Uterus (tissue), 4 donors: ENCODE results near the gene ALLC. TPM values are rescaled to one million over a fixed set of nuclear protein-coding genes. Genes with fewer than 3 reads are reported as not detected.

Experiments
- DNase-seq, 2 donors: peaks; one replicate each; pipeline ENCODE4 v3.0.0-alpha.2; 2019 to 2020
- H3K27ac ChIP-seq, 2 donors: fragments of 200-600 bp; sonication (generic); 1 replicate in 1 of 2; 2 replicates in 1 of 2; pipeline ENCODE4 v1.5.1; 2016 to 2018
- H3K27me3 ChIP-seq, 2 donors: fragments of 200-600 bp; sonication (generic); one replicate each; pipeline ENCODE4 v1.5.1; 2018 to 2019; ENCODE audit warnings: control low read depth in 1 of 2
- H3K36me3 ChIP-seq, 2 donors: fragments of 200-600 bp; sonication (generic); one replicate each; pipeline ENCODE4 v1.5.1; 2019; ENCODE audit warnings: control low read depth in 1 of 2
- H3K4me1 ChIP-seq, 2 donors: fragments of 200-600 bp; sonication (generic); one replicate each; pipeline ENCODE4 v1.5.1; 2018 to 2019; ENCODE audit warnings: control low read depth in 1 of 2
- H3K4me3 ChIP-seq, 2 donors: fragments of 200-600 bp; sonication (generic); 1 replicate in 1 of 2; 2 replicates in 1 of 2; pipeline ENCODE4 v1.5.1; 2018 to 2019; ENCODE audit warnings: mild to moderate bottlenecking in 1 of 2
- H3K9me3 ChIP-seq, 2 donors: fragments of 200-600 bp; sonication (generic); one replicate each; pipeline ENCODE4 v1.5.1; 2019; ENCODE audit warnings: control low read depth in 1 of 2
- CTCF ChIP-seq, 4 experiments: fragments of 200-600 bp in 2 of 4; fragments of 450-650 bp in 2 of 4; sonication (generic) in 2 of 4; IDR thresholded peaks; one replicate each; pipeline ENCODE4 v1.5.1; 2016 to 2019; ENCODE audit warnings: antibody characterized with exemption in 4 of 4, mild to moderate bottlenecking in 2 of 4, moderate library complexity in 1 of 4
- POLR2A ChIP-seq, 2 donors: fragments of 450-650 bp; IDR thresholded peaks; one replicate each; pipeline ENCODE4 v1.6.1; 2016; ENCODE audit warnings: antibody characterized with exemption in 2 of 2, mild to moderate bottlenecking in 1 of 2, moderate library complexity in 1 of 2
- intact Hi-C: fragments of 100-400 bp; cut with DNase I; formaldehyde crosslinking; loops from one replicate; pipeline ENCODE4 v1.15.1; 2023; ENCODE audit warnings: low total_unique reads
- total RNA-seq, 4 donors: library from RNA; depleted of rRNA in 3 of 4; stranded (reverse); fragments of >200 nt in 3 of 4; gene quantifications; one replicate each; pipeline versions ENCODE4 v1.1.0 to v1.2.4, GENCODE V29; 2014 to 2023
- donor health status: DM: yes; HTN: yes; CAD: no.

The ALLC gene
- total RNA-seq, 4 donors from 2014 or later, result not detected

GRCh38 chr2:3624059-3624794, 33.8 kb upstream of the ALLC start:
- Histone ChIP-seq H3K9me3 (peaks cover 0 to 2% of the 10 kb centered on the region in 2 donors), H3K27ac (no peak overlapping the region), H3K4me3 (no peak overlapping the region), H3K4me1 (no peaks in the 10 kb centered on the region), H3K27me3 (no peaks in the 10 kb centered on the region), H3K36me3 (no peaks in the 10 kb centered on the region)
- DNase-seq, result no peak
- TF ChIP-seq CTCF (IDR thresholded peaks at IDR 0.05) (no peak), POLR2A (IDR thresholded peaks at IDR 0.05) (no peak)
- intact Hi-C loops, result no loop called here

- peak in 1 of 2 donors; percentile 2 for DNase-seq
- H3K27ac ChIP-seq, result no peak overlapping the region
- no peak overlapping the region for H3K4me3 ChIP-seq
- H3K4me1 ChIP-seq, result no peaks in the 10 kb centered on the region
- TF ChIP-seq POLR2A (IDR thresholded peaks at IDR 0.05) (no peak), CTCF (IDR thresholded peaks at IDR 0.05) (no peak)
- peaks cover 0 to 2% of the 10 kb centered on the region in 2 donors for H3K9me3 ChIP-seq
- no peaks in the 10 kb centered on the region for H3K27me3 ChIP-seq
- H3K36me3 ChIP-seq, result no peaks in the 10 kb centered on the region
- intact Hi-C loops, result no loop called here
Observed at GRCh38 chr2:3625186-3625585, 32.8 kb upstream of the ALLC start.

- intact Hi-C loops, result no loop called here
Observed at GRCh38 chr2:3626118-3626811, 31.7 kb upstream of the ALLC start.

GRCh38 chr2:3626812-3627499, 31.0 kb upstream of the ALLC start:
- intact Hi-C loops, result no loop called here
- no peak overlapping the region for H3K4me3 ChIP-seq
- no peak for TF ChIP-seq CTCF (IDR thresholded peaks at IDR 0.05)
- no peak for TF ChIP-seq POLR2A (IDR thresholded peaks at IDR 0.05)
- peaks cover 0 to 2% of the 10 kb centered on the region in 2 donors for H3K9me3 ChIP-seq
- H3K4me1 ChIP-seq, result no peaks in the 10 kb centered on the region
- DNase-seq, result peak in 1 of 2 donors; percentile 8
- H3K36me3 ChIP-seq, result no peaks in the 10 kb centered on the region
- H3K27ac ChIP-seq, result no peak overlapping the region
- no peaks in the 10 kb centered on the region for H3K27me3 ChIP-seq

More at GRCh38 chr2:3626118-3626811, 31.7 kb upstream of the ALLC start:
- H3K27ac ChIP-seq, result no peak overlapping the region
- no peaks in the 10 kb centered on the region for H3K36me3 ChIP-seq
- no peaks in the 10 kb centered on the region for H3K27me3 ChIP-seq
- peak in 1 of 2 donors; percentile 4 for DNase-seq
- H3K4me3 ChIP-seq, result no peak overlapping the region
- TF ChIP-seq CTCF (IDR thresholded peaks at IDR 0.05), result no peak
- no peak for TF ChIP-seq POLR2A (IDR thresholded peaks at IDR 0.05)
- peaks cover 0 to 2% of the 10 kb centered on the region in 2 donors for H3K9me3 ChIP-seq
- no peaks in the 10 kb centered on the region for H3K4me1 ChIP-seq
